Stimulated activated CD8-positive, alpha-beta memory T cell treated with anti-CD3 and anti-CD28 coated beads, Interleukin-12 subunit alpha, Interleukin-12 subunit beta, amount 100 ng/mL, for 24 hours (primary cell): ENCODE results near the gene DNAJC6.
"Not testable (repeated sequence)": the region's sequence is repeated elsewhere in the genome, so short reads cannot be mapped to it uniquely, and the experiment has no call there.

Experiments
- DNase-seq: peaks from one replicate; pipeline ENCODE4 v3.0.0-alpha.2; 2020; ENCODE audit errors: extremely low read depth

The DNAJC6 gene

DNA sequence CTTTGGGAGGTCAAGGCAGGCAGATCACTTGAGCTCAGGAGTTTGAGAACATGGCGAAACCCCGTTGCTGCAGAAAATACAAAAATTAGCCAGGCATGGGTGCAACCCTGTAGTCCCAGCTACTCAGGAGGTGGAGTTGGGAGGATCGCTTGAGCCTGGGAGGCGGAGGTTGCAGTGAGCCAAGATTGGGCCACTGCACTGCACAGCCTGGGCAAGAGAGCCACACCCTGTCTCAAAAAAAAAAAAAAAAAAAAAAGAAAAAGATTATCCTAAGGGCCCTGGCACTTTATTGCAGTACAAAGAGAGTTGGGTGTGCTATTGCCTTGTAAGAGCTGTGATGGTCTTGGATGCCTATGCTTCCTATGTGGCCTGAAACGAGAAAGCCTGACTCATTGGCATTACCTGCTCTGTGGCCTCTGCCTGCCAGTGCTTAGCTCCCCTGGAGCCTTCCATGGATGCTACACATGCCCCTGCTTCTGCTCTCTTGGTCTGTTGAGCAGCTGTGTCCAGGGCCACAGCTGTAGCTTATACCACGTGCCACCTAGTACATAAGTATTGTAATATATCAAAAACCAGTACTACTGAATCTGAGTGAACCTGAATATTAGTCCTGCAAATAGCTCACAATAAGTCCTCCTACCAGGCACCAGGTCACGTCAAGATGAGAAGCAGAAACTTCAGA is 45.8 kb downstream of the DNAJC6 start:
- DNase-seq, result no peak

DNA sequence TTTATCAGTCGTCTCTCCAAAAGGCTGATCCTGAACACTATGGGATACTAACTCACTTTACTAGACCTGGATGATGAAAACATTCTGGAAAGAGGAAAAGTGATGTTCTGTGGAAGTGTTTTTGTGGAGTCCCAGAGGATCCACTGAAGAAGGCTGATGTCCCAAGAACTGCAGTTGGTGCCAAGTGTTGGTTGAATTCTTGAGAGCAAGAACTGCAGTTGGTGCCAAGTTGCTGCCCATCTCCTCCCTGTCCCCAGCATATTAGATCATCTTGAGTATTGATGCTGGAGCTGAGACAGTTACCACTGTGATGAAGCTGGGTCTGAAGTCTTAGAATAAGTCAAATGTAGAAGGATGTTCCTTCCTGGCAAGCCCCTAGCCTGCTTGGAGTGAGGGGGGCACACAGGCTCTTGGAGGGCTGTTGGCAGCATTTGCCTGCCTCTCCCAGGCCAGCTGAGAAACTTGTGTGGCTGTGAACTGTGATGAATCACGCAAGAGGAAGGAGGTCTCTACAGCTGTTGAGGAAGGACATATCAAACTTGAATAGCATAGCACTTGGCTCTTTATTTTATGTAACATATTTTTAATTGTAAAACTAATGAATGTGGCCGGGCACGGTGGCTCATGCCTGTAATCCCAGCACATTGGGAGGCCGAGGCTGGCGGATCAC is 48.1 kb downstream of the DNAJC6 start:
- no peak for DNase-seq

DNA sequence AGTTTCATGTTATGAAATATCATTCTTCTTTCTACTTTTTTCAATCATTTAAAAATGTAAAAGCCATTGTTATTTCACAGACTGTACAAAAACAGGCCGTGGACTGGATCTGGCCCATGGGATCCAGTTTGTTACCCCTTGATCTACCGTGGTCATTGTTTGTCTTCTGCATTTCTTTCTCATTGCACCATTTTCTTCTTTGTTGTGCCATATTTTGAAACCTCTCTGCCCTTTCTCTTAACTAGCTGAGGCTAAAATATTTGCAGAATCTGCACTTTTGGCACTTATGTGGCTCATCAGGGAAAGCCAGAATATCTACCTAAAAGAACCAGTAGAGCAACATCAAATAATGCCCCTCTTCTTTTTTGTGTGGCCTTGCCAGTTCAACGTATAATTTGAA is 50.5 kb downstream of the DNAJC6 start:
- DNase-seq, result no peak

DNA sequence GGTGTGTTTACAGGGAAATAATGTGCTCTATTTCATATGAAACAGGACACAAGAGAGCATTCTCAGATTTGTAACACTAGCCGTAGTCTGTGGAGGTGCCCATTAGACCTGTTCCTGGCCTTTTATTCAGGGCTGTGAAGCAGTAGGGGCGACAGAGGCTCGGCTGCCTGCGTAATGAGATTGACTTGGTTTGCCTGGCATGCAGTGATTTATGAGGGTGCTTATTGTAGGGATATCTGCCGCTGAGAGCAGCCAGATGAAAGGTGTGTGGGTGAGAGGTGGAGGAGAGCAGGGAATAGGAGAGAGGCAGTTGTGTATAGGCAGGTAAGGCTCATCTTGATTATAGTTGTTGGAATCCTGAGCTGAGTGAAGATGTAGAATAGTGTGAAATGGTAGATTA is 51.3 kb downstream of the DNAJC6 start:
- no peak for DNase-seq

DNA sequence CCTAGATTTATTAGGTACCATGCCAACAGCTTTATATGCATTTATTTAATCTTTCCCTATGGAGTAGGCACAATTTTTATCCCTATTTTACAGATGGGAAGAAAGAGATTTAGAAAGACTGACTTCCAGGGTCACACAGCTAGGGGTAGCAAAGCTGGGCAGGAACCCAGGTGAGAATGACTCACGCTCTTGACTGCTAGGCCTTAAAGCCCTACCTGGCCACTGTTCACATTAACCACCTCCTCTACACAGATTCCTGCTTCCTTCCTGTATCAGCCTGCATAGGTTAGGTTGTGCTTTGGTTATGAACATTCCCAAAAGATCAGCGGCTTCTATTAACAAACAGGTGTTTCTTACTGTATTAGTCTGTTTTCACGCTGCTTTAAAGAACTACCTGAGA is 53.2 kb downstream of the DNAJC6 start:
- DNase-seq, result no peak

DNA sequence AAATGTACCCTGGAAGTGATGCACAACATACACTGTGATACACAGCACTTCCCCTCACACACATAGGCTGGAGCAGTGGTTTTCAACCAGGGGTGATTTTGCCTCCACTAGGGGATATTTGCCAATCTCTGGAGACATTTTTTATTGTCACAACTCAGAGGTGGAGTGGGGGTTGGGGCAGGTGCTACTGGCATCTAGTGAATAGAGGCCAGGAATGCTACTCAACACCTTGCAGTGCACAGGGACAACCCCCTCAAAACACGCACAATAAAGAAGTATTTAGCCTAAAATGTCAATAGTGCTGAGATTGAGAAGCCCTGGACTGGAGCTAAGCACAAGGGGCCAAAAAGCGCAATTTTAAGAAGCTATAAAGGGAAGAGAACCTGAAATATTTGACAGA is 54.1 kb downstream of the DNAJC6 start:
- no peak for DNase-seq

DNA sequence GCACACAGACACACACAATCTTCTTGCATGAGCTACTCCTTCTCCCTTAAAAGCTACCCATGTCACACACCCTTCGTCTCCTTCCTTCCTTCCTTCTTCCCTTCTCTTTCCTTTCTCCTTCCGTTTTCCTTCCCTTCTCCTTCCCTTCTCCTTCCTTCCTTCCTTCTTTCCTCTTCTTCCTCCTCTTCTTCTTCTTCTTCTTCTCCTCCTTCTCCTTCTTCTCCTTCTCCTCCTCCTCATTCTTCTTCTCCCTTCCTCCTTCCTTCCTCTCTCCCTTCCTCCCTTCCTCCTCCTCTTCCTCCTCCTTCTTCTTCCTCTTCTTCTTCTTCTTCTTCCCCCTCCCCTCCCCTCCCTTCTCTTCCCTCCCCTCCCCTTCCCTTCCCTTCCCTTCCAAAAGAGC is 59.1 kb downstream of the DNAJC6 start:
- DNase-seq, result no peak

DNA sequence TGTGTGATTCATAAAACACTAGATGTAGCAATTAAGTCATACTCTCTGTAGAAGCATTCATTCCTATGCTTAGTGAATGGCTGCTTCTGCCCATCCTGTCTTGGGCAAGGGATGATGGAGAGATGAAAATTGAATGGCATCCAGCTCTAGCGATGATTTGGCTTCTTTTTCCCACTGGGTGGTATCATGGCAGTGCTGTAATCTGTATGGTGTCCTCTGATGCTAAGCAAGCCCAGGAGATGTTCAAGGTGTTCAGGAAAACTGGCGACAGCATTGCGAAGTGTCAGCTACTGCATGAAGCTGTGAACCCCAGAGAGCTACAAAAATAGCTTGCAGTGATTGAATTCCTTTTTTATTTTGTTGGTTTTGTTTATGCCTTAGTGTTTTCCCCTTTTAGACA is 62.2 kb downstream of the DNAJC6 start:
- DNase-seq, result no peak

DNA sequence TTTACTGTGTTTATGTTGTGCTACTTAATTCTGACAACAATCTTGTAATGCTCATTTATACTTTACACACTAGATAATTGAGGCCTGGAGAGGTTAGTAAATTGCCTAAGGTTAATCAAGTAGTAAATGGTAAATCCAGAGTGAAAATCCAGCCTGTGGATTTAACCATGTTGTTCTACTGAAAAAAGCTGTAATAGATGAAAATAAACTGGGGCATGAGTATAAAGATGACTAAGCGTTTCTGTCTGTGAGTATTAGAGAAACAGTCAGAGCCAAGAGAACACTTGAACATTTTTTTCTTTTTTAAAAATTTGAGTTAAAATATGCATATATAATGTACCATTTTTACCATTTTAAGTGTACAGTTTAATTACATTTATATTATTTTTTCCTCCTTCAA is 63.2 kb downstream of the DNAJC6 start:
- no peak for DNase-seq

DNA sequence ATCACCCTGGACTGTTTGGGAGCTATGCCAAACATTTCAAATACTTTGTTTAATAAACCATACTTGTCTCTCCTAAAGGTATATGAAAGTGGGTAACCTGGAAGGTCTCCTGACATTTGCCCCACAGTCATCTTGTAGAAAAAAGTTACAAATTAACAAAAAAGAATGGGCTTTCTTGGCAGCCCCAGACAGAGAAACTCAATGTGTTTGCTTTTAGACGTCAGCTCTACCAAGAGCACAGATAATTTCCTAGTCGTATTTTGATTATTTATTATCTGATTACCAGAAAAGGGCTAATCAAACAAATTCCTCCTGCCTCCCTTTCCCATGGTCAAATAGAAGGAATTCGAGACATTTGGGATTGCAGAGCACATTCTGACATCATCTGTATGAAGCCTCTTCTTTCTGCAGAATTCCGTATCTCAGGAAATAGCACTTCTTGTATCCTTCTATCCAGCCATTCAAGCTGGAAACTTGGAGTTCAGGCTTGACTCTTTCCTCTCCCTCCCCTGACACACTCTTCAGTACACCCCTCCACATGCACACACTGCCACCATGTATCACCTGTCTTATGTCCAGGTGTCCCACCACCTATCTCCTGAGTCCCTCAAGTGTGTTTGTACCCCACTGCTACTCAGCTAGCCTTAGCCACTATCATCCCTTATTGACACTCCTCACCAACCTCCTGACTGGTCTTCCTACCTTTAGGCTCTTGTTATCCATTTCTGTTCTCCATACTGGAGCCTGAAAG is 68.3 kb downstream of the DNAJC6 start:
- DNase-seq, result no peak

DNA sequence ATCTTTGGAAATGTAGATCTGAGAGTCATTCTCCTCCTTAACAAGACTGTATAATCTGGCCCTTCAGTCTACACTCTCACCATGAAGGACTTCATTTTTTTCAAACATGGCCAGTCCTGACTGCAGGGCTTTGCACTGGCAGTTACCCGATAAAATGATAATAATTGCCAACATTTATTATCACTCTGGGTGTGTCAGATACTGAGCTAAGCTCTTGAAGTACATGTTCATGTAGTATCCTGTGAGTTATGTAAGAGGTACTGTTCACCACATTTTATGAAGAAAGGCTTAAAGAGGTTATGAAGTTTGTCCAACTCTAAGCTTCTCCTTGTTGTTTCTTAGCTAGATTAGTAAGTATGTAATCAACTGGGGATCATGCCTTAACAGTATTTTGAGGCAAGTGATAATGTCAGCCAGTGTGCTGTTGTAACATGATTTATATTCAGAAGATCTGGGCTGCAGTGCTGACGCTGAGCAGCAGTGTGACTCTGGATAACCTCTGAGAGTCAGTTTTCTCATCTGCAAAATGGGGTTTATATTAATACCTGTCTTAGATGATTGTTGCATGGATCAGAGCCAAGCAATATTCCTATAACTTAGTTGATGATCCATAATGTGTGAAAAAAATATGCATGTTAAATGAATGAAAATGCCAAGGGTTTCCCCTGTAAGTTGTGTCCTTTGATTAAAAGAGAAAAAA is 69.1 kb downstream of the DNAJC6 start:
- no peak for DNase-seq

DNA sequence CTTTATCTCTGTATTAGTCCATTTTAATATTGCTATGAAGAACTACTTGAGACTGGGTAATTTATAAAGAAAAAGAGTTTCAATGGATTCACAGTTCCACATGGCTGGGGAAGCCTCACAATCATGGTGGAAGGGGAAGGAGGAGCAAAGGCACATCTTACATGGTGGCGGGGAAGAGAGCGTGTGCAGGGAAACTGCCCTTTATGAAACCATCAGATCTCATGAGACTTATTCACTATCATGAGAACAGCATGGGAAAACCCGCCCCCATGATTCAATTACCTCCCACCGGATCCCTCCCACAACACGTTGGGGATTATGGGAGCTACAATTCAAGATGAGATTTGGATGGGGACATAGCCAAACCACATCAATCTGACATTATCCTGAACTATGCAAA is 75.1 kb downstream of the DNAJC6 start:
- not testable (repeated sequence) for DNase-seq

DNA sequence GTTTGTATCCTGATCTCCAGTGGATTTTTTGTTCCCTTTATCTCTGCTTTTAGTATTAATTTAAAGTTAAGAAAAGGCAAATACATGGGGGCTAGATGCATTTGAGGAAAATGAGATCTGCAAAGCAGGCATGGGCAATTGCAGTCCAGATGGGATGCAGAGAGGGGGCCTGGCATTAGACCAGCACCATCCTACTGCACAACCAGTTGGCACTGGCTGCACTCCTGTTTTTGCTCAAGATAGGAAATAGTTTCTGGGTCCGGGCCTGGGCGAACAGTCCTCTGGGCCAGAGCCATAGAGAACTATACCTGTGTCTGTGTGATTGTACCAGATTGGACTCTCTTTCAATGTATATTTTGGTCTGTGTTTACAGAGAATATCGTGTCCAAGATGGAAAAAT is 77.1 kb downstream of the DNAJC6 start:
- no peak for DNase-seq

DNA sequence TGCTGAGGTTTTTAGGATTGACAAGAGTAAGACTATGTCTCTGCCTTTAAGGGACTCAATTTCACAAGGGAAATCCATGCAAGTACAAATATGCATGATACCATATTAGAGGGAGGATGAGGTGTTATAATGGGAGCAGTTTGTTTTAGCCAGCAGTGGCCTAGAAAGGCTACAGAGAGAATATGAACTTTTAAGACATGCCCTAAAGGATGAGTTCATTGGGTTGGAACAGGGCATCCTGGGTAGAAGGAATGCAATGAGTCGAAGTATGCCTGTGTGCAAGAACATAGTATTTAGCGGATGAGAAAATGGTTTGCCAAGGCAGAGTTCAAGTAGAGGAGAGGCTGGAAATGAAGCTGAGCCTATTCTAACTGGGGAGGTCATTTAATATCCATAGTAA is 78.5 kb downstream of the DNAJC6 start:
- DNase-seq, result no peak

DNA sequence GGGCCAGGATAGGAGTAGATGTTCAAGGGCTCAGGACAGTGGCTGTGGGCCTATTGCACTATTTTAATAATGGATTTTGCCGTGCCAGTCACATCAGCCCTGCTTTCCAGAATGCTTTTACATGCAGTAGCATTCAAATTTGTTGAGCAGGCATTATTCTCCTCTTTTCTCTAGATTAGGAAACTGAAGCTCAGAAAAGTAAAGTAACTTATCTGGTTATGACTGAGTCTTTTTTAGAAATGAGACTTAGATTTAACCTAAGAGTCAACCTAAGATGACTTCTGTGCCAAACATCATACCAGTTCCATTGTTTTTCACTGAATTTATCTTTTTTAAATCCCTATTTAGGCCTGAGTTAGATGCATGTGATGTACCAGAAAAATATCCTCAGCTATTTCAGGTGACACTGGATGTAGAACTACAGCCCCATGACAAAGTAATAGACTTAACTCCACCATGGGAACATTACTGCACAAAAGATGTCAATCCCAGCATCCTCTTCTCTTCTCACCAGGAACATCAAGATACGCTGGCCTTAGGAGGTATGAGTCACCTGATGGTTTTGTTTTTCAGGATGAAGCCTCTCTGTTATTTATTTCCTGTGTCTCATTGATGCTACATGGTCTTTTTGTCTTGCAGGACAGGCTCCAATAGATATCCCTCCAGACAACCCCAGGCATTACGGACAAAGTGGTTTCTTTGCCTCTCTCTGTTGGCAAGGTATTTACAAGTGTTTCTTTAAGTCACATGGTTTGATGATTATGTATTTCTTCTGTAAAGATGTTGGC is 79.8 kb downstream of the DNAJC6 start:
- no peak for DNase-seq

DNA sequence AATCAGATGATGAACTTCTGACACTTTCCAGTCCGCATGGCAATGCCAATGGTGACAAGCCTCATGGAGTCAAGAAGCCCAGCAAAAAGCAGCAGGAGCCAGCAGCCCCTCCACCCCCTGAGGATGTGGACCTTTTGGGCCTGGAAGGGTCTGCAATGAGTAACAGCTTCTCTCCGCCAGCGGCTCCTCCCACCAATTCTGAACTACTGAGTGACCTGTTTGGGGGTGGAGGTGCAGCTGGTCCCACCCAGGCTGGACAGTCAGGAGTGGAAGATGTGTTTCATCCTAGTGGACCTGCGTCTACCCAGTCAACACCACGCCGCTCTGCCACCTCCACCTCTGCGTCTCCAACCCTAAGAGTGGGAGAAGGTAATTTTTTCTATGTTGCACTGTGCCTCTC is 83.2 kb downstream of the DNAJC6 start:
- no peak for DNase-seq

DNA sequence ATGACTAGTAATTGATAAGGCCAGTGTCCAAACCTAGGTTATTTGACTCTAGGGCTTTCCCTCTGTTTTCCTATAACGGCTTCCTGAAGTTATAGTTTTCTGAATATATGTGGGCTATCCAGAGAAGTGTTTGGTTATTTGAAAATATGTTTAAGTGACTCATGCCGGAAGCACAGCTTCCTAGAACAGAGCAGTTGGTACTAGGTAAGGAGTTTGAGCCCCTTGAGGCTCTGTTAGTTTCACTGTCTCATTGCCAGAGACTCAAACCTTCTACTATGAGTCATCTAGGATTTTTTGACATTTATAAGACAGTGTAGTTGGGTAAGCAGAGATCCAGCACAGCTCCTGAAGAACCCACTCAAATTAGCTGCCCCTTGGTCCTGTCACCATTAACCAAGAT is 84.0 kb downstream of the DNAJC6 start:
- no peak for DNase-seq

DNA sequence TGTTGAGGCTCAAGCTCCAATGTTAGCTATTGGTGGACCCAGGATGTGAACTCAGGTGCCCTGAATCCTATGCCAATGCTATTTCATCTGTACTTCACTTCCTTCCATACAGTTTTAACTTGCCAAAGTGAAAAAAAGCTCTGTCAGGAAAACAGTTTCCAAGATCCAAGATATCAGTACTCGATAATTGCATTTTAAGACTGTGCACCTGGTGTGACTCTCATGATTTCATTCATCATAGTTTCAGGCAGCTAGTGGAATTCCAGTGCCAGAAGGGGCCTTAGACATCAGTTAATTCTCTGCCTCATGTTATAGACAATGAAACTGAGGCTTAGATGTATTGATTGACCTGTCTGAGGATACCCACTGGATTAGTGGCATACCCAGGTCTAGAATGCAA is 84.6 kb downstream of the DNAJC6 start:
- DNase-seq, result no peak

DNA sequence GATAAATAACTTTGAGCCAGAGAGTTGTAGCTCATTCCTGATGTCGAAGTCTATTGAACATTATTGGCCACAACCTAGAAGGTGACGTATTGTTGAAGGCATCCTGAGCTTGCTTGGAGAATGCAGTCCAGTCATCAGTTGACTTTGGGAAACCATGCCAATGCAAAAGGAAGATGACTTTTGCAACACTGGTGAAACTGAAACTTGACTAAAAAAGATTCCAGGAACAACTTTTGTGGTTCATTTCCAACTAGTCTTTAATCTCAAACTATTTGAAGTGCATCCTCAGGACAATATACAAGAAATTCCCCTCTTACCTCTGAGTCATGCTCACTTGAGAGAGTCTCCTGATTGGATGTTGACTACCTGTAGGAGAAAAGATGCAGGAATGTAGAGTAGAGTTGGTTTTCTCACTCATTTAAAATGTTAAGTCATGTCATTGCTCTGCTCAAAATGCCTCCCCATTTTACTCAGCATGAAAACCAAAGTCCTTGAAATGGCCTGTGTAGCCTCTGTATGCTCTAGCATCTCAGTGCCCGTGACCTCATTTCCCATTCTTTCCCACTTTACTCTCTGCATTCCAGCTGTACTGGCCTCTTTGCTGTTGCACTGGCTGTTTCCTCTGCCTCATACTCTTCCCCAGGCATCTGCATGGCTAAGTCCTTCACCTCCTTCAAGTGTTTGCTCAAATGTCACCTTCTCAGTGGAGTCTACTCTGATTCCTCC is 86.7 kb downstream of the DNAJC6 start:
- no peak for DNase-seq

DNA sequence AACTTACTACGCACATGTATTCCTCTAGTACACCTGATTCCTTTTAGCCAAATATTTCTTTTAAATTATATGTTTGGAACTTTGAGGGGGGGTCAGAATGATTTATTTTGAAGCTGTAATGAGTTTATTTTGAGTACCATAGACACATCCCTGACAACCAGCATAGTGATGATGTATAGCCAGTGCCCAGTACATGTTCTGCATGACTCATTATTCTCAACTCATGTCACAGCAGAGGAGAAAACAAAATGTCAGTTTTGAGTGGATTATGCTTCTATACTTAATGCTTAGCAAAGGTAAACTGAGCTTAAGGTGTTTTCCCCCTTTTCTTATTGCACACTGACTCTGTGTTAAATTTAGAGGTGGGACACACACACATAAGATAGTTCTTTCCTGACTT is 88.7 kb downstream of the DNAJC6 start:
- no peak for DNase-seq

DNA sequence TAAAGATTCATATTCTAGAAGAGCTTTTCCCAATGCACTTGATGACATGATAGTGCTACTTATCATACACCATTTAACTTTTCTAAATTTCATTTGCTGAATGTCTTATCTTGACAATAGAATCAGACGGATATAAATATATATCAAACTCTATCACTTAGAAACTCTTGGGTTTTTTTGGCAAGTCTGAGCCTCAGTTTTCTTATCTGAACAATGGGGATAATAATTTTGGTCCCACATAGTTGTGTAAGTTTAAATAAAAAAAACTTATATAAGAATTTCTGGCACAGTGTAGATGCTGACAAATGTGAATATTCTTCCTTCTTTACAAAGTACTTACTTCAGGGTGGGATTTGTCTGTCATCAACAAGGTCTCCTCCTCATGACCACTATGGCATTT is 89.7 kb downstream of the DNAJC6 start:
- no peak for DNase-seq
